K562 (cell line): ENCODE measurements around the gene SNRPF. TPM values are rescaled to one million over a fixed set of nuclear protein-coding genes. Genes with fewer than 3 reads are reported as not detected.

Experiments
- CHD2 ChIP-seq: IDR thresholded peaks from 2 replicates; pipeline ENCODE4 v1.6.1; 2011; ENCODE audit warnings: low read depth, low read length
- DIDO1 ChIP-seq: fragments of 450-650 bp; IDR thresholded peaks from 2 replicates; pipeline ENCODE4 v1.6.1; 2016; ENCODE audit warnings: low read depth, missing biosample characterization, missing genetic modification characterization
- GABPB1 ChIP-seq: sonication (generic); formaldehyde crosslinking; IDR thresholded peaks from 2 replicates; pipeline ENCODE4 v1.8.0; 2022; ENCODE audit warnings: mild to moderate bottlenecking, missing genetic modification reagents
- MCM7 ChIP-seq, 2 experiments: fragments of 450-650 bp; IDR thresholded peaks; 2 replicates each; pipeline ENCODE4 v1.6.1; 2016 to 2018
- MYNN ChIP-seq, 2 experiments: sonication (generic); formaldehyde crosslinking in 1 of 2; IDR thresholded peaks; 2 replicates each; pipeline versions ENCODE4 v1.5.0 to v1.6.1; 2016 to 2020; ENCODE audit warnings: antibody characterized with exemption in 1 of 2, missing genetic modification reagents in 1 of 2
- PHB ChIP-seq: fragments of 250-450 bp; sonication (Bioruptor Pico); IDR thresholded peaks from 2 replicates; pipeline ENCODE4 v1.5.0; 2021
- POLR3G ChIP-seq: IDR thresholded peaks from 2 replicates; pipeline ENCODE4 v1.6.1; 2011; ENCODE audit not compliant: insufficient read length, insufficient replicate concordance; ENCODE audit errors: extremely low read depth
- RBM39 ChIP-seq: fragments of 200-400 bp; formaldehyde crosslinking; optimal IDR thresholded peaks from 2 replicates; pipeline ENCODE3; 2018; ENCODE audit warnings: low read depth, low read length
- TCF7L2 ChIP-seq: fragments of 150-350 bp; IDR thresholded peaks from 2 replicates; pipeline ENCODE4 v1.6.1; 2016; ENCODE audit warnings: low read depth, mild to moderate bottlenecking, low read length, moderate library complexity
- TOE1 ChIP-seq, 2 experiments: fragments of 450-650 bp in 1 of 2; sonication (generic) in 1 of 2; formaldehyde crosslinking in 1 of 2; IDR thresholded peaks; 2 replicates each; pipeline versions ENCODE4 v1.7.1 to v1.8.0; 2016 to 2022; ENCODE audit warnings: borderline replicate concordance in 2 of 2, mild to moderate bottlenecking in 2 of 2, antibody characterized with exemption in 1 of 2, inconsistent platforms in 1 of 2, low read depth in 1 of 2, missing genetic modification reagents in 1 of 2, moderate library complexity in 1 of 2
- ZNF134 ChIP-seq: fragments of 250-450 bp; sonication (Bioruptor Pico); conservative IDR thresholded peaks from 2 replicates; pipeline ENCODE4 v1.4.0; 2020
- ZNF232 ChIP-seq: sonication (generic); formaldehyde crosslinking; IDR thresholded peaks from 2 replicates; pipeline ENCODE4 v1.8.0; 2022; ENCODE audit warnings: mild to moderate bottlenecking, missing genetic modification reagents
- ZNF274 ChIP-seq: IDR thresholded peaks from 2 replicates; pipeline ENCODE4 v1.6.1; 2011; ENCODE audit warnings: low read depth, mild to moderate bottlenecking, low read length, moderate library complexity, borderline replicate concordance
- ZNF408 ChIP-seq: fragments of 250-450 bp; sonication (Bioruptor Pico); IDR thresholded peaks from 2 replicates; pipeline ENCODE4 v1.4.0; 2020; ENCODE audit warnings: low read depth, mild to moderate bottlenecking, moderate library complexity
- ZNF583 ChIP-seq: fragments of 250-450 bp; sonication (Bioruptor Pico); IDR thresholded peaks from 2 replicates; pipeline ENCODE4 v1.4.0; 2020
- ZNF668 ChIP-seq: fragments of 250-450 bp; sonication (Bioruptor Pico); IDR thresholded peaks from 2 replicates; pipeline ENCODE4 v1.8.0; 2022; ENCODE audit warnings: mild to moderate bottlenecking, inconsistent platforms
- polyA plus RNA-seq, 8 experiments: library from polyadenylated mRNA; depleted of rRNA in 4 of 8; stranded (reverse) in 5 of 8; unstranded in 3 of 8; fragments of >200 nt; fragmentation: Nextera tagmentation in 2 of 8; fragmentation: Illumina TruSeq in 1 of 8; extraction: Ambion mirVana in 2 of 8; extraction: Trizol in 1 of 8; gene quantifications; 2 replicates each; pipeline versions ENCODE4 v1.2.1 to v1.2.3, GENCODE V29; 2011 to 2014; ENCODE audit warnings: inconsistent platforms in 1 of 8, missing spikeins in 1 of 8
- total RNA-seq, 7 experiments: library from RNA; depleted of rRNA in 6 of 7; stranded (reverse); fragments of >200 nt in 6 of 7; fragmentation: Illumina TruSeq in 2 of 7; extraction: Trizol in 2 of 7; gene quantifications; 2 replicates each; pipeline versions ENCODE4 v1.2.1 to v1.2.3, GENCODE V29; 2011 to 2021; ENCODE audit warnings: low replicate concordance in 1 of 7
- TF ChIP-seq, protein P1 (sequence below): sonication (generic); formaldehyde crosslinking; IDR thresholded peaks from 2 replicates; pipeline ENCODE4 v1.8.0; 2022; ENCODE audit warnings: mild to moderate bottlenecking, missing genetic modification reagents, borderline replicate concordance
- TF ChIP-seq, protein P2 (sequence below): conservative IDR thresholded peaks from 2 replicates; pipeline ENCODE4 v1.6.1; 2011; ENCODE audit warnings: low read depth, mild to moderate bottlenecking, low read length; ENCODE audit not compliant: control insufficient read depth
- TF ChIP-seq, protein P3 (sequence below): fragments of 450-650 bp; conservative IDR thresholded peaks from 2 replicates; pipeline ENCODE4 v1.6.1; 2016; ENCODE audit warnings: missing genetic modification characterization, low read depth, mild to moderate bottlenecking, control low read depth, missing compliant biosample characterization
- TF ChIP-seq, protein P4 (sequence below): fragments of 450-650 bp; conservative IDR thresholded peaks from 2 replicates; pipeline ENCODE4 v1.6.1; 2016; ENCODE audit warnings: missing genetic modification characterization, low read depth, mild to moderate bottlenecking, missing compliant biosample characterization, moderate library complexity

The SNRPF gene
- total and polyA plus RNA-seq, 9 of the 15 experiments (the other 6 are each of a cell fraction or from before 2014, with no cell fraction given): 37.9 to 205 (median 93.6) TPM

DNA sequence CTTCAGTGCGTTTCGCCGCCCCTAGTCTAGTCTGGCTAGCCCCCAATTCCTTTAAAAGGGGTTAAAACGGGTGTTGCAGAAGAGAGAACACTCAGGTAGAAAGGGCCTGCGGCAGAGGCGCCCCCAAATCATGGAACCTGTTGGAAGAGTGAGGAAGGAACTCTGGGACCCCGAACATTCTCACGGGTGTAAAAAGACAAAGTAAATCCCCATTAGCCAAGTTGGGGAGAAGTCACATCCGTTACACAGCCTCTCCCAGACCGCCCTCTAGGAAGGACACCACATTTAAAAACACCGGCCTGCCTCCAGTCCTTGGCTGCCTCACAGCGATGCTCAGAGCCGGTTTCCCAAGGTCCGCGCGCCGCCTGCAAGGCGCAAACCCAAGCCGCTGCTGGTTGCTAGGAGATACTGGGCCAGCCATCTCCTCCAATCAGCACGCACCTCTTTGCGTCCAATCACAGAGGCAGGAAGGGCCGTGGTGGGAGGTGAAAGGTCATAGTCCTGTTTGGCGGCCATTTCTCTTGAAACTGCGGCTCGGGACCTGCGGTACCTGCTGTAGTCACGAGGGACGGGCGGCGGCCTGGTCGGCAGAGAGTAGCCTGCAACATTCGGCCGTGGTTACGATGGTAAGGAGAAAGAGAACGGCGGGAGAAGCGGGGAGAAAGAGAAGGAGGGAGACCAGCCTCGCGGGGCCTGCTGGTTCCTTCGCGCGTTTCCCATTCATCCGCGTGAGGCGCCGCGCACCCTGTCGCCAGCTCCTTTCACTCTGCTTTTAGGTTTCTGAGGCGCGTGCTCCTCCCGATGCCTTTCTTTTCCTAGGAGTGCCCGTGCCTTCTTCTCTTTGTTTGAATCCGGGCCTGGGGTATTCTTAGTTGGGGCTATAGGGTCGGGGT lies at the start of gene SNRPF (continued):
- peak; percentile 52; the same call in 1 of the 2 replicates for TF ChIP-seq MYNN (IDR thresholded peaks at IDR 0.05)
- TF ChIP-seq MYNN (CRISPR knock-in tag; IDR thresholded peaks at IDR 0.05): no peak
- TF ChIP-seq, protein P1, sequence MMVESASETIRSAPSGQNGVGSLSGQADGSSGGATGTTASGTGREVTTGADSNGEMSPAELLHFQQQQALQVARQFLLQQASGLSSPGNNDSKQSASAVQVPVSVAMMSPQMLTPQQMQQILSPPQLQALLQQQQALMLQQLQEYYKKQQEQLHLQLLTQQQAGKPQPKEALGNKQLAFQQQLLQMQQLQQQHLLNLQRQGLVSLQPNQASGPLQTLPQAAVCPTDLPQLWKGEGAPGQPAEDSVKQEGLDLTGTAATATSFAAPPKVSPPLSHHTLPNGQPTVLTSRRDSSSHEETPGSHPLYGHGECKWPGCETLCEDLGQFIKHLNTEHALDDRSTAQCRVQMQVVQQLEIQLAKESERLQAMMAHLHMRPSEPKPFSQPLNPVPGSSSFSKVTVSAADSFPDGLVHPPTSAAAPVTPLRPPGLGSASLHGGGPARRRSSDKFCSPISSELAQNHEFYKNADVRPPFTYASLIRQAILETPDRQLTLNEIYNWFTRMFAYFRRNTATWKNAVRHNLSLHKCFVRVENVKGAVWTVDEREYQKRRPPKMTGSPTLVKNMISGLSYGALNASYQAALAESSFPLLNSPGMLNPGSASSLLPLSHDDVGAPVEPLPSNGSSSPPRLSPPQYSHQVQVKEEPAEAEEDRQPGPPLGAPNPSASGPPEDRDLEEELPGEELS (CRISPR knock-in tag): peak; percentile 81; the same call in 1 of the 2 replicates
- TF ChIP-seq GABPB1 (CRISPR knock-in tag): peak; percentile 54; the same call in 1 of the 2 replicates
- peak; percentile 88 for TF ChIP-seq CHD2
- peak; percentile 73; the same call in 1 of the 2 replicates for TF ChIP-seq TOE1 (IDR thresholded peaks at IDR 0.05; ENCODE audit: borderline replicate concordance)
- TF ChIP-seq TOE1 (CRISPR knock-in tag; IDR thresholded peaks at IDR 0.05; ENCODE audit: borderline replicate concordance, low read depth): no peak
- TF ChIP-seq, protein P2, sequence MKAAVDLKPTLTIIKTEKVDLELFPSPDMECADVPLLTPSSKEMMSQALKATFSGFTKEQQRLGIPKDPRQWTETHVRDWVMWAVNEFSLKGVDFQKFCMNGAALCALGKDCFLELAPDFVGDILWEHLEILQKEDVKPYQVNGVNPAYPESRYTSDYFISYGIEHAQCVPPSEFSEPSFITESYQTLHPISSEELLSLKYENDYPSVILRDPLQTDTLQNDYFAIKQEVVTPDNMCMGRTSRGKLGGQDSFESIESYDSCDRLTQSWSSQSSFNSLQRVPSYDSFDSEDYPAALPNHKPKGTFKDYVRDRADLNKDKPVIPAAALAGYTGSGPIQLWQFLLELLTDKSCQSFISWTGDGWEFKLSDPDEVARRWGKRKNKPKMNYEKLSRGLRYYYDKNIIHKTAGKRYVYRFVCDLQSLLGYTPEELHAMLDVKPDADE: peak; percentile 52; the same call in 1 of the 2 replicates
- TF ChIP-seq, protein P3, sequence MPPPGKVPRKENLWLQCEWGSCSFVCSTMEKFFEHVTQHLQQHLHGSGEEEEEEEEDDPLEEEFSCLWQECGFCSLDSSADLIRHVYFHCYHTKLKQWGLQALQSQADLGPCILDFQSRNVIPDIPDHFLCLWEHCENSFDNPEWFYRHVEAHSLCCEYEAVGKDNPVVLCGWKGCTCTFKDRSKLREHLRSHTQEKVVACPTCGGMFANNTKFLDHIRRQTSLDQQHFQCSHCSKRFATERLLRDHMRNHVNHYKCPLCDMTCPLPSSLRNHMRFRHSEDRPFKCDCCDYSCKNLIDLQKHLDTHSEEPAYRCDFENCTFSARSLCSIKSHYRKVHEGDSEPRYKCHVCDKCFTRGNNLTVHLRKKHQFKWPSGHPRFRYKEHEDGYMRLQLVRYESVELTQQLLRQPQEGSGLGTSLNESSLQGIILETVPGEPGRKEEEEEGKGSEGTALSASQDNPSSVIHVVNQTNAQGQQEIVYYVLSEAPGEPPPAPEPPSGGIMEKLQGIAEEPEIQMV (tag): peak; percentile 83
- no peak for TF ChIP-seq ZNF274
- no peak for TF ChIP-seq RBM39
- TF ChIP-seq ZNF232: 0 out of 2 replicates have a peak, but pooled peaks have one; percentile 55
- TF ChIP-seq ZNF583: no peak
- no peak for TF ChIP-seq ZNF408 (CRISPR knock-in tag)
- TF ChIP-seq, protein P4, sequence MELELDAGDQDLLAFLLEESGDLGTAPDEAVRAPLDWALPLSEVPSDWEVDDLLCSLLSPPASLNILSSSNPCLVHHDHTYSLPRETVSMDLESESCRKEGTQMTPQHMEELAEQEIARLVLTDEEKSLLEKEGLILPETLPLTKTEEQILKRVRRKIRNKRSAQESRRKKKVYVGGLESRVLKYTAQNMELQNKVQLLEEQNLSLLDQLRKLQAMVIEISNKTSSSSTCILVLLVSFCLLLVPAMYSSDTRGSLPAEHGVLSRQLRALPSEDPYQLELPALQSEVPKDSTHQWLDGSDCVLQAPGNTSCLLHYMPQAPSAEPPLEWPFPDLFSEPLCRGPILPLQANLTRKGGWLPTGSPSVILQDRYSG (tag): no peak
- peak; percentile 97 for TF ChIP-seq DIDO1
- TF ChIP-seq ZNF668: no peak
- TF ChIP-seq MCM7 (IDR thresholded peaks at IDR 0.05): no peak
- TF ChIP-seq PHB: no peak
- no peak for TF ChIP-seq ZNF134
- no peak for TF ChIP-seq TCF7L2
- no peak for TF ChIP-seq POLR3G
